Activated CD4-positive, alpha-beta T cell treated with anti-CD3 and anti-CD28 coated beads, Interleukin-2, Interleukin-4, amounts not matched to agents 100 ng/mL and 50 ng/mL, durations not matched to agents 16 hours and 8 hours (primary cell): ENCODE results near the gene HOXB3.
"Not testable (repeated sequence)": the region's sequence is repeated elsewhere in the genome, so short reads cannot be mapped to it uniquely, and the experiment has no call there.

Experiments
- DNase-seq: peaks from one replicate; pipeline ENCODE4 v3.0.0-alpha.2; 2020; ENCODE audit warnings: low spot score

The HOXB3 gene

DNA sequence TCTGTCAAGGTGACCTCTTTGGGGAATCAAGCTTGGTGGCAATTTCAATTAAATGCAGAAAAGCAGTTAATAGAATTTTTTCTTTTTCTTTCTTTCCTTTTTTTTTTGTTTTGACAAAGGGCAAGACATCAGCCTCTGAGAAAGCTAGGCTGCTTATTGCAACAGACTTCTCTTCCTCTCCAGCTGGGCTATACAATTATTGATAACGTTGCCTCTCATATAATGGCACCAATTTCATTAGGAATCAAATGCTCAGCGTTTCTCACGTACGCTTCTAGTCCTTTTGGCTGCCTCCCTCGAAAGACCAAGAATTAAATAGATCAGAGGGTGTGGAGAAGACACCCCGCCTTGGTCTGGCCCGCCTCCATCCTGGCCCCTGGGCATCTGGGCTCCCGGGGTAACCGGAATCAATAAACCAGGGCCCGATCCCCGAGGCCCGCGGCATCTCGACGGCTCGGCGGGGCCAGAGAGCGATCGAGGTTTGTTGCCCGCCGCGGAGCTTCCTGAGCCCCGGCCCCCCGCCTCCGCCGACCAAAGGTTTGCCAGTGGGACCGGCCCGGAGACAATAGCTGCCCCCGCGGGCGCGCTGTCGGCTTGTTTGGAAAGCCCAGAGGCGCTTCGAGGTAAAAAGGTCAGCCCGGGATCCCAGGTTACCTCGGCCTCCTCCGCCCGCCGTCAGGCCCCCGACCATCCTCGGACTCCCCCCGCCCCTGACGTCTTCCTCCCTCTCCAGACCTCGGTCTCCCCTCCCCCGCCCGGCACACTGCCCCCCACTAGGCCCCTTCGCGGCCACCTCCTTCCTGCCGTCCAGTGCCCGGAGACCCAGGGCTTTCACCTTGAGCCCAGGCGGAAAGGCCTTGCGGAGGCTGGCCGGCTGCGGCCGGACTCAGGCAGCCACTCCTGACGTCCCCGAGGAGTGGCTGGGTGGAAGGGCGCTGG, 63.2 kb downstream of the HOXB3 start:
- no peak for DNase-seq

DNA sequence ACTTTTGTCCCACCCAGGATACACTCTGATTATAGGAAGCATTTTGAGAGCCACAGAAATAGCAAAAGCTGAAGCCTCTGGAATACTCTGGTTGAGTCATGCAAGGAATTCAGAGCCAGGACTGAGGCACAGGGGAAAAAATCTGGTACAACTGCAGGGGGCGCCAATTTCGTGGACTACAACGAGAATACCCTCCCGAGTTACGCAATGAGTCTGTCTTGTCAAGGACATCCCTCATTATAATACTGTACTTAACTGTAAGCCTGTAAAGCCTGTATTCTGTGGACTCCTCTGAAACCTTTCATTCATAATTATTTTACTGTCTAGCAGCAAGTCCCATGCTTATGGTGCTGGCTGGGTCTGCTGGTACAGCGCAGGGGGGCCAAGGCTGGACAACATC, 67.0 kb downstream of the HOXB3 start:
- DNase-seq, result no peak

DNA sequence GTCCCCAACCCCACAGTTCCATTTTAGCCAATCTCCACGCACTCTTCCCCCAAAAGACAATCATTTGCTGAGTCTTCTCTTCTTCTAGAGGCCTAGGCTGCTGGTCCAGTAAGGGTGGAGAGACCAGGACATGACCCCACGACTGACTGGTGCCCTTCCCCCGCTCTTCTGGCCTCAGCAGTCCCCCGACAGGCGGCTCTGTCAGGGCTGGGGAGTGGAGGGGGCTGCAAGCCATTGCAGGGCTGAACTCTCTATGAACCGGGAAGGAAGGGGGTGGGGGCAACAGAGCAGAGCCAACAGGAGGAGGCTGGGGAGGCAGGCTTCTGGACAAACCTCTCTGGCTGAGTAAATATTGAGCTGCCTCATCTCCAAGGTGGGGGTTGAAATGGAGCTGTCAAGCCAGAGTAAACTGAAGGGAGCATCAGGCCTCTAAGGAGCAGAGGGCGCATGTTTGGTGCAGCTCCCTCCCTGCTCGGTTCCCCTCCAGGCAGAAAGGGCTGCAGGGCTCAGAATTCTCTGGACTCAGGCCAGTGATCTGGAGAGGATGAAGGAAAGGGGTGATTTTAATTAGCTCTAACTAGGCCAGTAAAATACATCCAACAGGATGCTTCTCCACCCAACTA, 67.9 kb downstream of the HOXB3 start:
- no peak for DNase-seq

DNA sequence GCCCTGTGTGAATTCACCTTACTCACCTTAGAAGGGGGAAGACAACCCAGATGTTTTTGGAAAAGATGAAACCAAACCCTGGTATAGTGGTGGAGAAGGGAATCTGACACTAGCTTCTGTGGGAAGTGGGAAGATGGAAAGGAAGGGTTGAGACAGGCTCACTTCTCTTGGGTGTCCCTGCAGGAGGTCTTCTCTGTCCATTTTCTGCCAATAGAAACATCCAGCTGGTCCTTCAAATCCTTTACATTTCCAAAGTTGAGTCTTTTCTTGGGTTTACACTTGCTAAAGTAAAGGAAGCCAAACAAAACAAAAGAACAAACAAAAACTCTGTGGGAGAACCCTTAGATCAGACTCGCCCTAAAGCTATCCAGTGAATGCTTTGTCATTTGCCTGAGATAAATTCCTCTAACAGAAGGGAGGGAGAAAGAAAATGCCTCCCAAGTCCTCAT, 69.4 kb downstream of the HOXB3 start:
- no peak for DNase-seq

DNA sequence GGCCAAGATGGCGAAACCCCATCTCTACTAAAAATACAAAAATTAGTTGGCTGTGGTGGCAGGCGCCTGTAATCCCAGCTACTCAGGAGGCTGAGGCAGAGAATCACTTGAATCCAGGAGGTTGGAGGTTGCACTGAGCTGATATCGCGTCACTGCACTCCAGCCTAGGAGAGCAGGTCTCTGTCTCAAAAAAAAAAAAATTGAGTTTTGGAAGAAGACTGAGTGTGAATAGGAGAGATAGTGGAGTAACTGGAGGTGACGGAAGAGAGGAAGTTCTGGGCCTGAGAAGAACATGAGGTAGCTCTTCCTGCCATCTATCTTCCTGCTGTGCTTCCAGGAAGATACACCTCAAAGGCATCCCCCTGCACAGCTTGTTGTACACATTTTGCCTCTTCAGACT, 70.6 kb downstream of the HOXB3 start:
- no peak for DNase-seq

DNA sequence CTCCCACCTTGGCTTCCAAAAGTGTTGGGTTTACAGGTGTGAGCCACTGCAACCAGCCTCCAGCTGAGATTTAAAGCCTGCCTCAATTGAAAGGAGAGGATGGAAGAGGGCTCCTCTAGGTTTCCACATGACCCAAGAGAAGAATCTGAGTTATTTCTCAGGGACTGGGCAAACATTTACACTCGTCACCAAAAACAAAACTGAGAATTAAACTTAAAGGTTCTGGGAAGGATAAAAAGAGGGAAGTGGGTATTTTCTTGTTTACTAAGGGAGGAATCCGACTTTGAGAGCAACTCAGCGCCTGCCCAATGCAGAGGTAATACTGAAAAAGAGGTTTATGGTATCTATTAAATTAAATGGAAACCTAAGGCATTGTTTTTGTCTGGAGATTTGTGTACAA, 72.6 kb downstream of the HOXB3 start:
- no peak for DNase-seq

DNA sequence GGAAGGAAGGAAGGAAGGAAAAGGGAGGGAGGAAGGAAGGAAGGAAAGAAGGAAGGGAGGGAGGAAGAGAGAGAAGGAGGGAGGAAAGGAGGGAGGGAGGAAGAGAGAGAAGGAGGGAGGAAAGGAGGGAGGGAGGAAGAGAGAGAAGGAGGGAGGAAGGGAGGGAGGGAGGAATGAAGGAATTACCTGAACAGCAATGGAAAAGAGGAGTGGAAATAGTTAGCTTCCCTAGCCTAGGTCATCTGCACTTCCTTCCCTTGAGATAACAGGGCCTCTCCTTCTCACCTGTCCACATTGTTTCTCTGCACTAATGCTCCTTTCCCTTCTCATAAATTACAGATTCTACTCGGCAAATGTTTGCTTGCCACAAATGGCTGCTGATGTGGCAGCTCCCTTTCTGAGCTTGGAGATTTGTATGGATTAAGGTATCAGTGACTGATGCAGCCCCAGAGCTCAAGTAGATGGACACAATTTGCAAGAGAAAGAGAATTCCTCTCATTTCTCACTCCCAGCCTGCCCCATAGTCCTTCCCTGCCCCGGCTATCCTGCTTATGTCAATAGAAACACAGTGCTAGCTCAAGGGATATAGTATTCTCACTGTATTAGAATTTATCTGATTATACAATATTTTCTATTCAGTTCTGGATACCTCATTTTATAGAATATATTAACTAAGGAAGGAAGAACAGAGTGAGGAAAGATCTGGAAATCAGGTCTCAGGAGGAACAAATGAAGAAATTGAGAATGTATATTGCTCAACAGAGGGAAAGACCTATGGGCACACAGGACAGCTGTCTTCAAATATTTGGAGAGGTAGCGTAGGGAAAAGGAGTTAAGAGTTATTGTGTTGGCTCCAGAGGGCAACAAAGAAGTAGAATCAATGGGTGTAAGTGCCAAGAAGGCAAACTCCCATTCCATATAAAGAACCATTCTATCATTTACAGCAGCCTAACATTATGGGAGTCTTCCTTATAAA, 73.8 kb downstream of the HOXB3 start:
- no peak for DNase-seq

DNA sequence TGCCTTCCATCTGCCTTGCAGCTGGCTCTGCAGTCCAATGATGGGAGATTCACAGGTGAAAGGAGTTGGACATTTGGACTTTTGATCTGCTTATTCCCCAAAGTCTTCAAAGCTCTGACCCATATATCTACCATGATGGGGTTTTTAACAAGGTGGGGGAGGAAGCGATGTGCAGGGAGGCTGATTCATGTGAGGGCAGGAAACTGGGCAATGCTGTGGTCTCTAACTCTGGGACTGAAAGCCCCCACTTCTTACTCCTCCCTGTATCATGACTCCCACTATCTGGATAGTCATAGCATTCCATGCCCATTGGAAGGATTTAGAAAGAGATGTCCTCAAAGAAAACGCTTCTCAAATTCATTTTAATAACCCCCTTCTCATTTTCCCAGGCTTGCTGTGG, 75.6 kb downstream of the HOXB3 start:
- DNase-seq, result no peak

DNA sequence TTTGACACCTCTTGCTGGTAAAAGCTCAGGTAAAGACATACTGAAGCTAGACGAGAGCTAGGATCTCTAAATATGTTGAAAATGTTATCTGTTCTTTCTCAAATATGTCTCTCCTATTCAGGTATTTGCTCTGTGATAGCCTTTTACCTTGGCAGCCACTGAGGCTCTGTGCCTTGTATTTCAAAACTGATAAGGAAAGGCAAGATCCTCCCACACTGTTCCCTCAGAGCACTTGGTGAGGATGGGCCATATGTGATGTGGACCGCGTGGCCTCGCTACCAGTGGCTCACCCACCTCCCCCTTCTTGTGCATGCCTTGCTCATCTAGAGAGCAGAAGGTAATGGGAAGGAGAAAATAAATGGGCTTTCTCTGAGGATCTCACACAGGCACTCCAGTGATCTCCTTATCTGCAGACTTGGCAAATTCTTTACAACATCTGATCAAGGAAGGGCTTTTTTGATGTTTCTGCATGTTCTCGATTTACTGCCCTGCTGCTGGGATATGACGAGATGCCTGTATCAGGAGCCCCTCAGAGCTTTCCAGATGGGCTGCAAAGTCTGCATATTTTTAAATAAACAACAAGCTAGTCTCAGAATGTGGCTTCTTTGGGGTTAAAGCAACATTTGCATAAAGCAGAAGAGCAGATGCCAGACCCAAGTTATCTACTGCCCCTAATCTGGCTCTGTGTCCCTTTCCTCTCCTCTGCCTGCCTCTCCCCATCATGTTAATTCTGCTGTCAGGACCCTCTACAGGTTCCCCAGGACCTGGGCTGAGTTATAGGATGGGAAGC, 76.2 kb downstream of the HOXB3 start:
- DNase-seq, result no peak

DNA sequence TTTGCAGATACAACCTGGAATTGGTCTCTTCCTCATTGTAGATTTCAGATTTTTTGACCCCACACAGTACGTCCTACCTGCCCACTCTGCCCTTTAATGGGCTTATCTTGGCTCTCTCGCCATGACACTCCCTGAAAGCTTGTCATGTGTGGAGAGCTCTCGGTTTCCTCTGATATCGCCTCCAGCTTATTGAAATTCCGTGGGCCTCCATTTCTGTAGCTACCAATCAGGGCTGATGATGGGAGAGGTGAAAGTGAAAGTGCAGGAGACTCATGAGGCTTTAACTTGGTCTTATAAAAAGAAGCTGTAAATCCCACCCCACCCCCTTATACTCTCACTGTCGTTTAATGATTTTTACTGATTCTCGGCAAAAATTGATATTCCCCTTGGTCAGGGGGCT, 76.9 kb downstream of the HOXB3 start:
- no peak for DNase-seq

DNA sequence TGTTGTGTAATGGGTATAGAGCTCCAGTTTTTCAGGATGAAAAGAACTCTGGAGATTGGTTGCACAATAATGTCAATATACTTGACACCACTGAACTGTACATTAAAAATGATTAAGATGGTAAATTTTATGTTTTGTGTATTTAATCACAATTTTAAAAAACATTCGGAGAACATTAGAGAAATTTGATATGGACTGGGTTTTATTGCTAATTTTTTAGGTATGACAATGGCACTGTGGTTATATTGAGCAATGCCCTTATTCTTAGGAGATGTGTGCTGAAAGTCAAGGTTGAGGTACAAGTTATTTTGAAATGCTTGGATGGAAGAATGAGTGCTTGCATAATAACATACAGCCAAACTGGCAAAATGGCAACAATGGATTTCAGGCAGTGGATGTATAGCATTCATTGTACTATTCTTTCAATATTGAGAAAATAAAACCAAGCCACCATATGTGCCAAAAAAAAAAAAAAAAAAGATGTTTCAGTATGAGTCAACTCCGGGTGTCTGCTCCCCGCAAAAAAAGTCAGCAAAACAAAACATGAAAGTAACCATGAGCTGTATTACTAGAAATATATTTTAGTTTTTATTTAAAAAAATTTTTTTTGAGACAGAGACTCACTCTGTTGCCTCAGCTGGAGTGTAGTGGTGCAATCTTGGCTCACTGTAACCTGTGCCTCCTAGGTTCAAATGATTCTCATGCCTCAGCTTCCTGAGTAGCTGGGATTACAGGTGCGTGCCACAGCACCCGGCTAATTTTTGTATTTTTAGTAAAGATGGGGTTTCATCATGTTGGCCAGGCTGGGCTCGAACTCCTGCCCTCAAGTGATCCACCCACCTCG, 79.1 kb downstream of the HOXB3 start:
- DNase-seq, result peak; percentile 57

DNA sequence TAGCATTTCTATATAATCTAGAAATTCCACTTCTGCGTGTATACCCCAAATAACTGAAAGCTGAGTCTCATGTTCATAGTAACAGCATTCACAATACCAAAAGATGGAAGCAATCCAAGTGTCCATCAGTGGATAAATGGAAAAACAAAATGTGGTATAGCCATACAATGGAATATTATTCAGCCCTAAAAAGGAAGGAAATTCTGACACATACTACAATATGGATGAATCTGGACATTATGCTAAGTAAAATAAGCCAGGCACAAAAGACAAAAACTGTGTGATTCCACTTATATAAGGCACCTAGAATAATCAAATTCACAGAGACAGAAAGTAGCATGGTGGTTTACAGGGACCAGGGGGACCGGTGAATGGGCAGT, 79.7 kb downstream of the HOXB3 start:
- no peak for DNase-seq

DNA sequence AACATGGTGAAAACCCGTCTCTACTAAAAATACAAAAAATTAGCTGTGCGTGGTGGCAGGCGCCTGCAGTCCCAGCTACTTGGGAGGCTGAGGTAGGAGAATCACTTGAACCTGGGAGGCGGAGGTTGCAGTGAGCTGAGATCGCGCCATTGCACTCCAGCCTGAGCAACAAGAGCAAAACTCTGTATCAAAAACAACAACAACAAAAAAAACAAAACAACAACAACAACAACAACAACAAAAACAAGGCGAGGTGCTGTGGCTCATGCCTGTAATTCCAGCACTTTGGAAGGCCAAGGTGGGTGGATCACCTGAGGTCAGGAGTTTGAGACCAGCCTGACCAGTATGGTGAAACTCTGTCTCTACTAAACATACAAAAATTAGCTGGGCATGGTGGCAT, 80.3 kb downstream of the HOXB3 start:
- not testable (repeated sequence) for DNase-seq

DNA sequence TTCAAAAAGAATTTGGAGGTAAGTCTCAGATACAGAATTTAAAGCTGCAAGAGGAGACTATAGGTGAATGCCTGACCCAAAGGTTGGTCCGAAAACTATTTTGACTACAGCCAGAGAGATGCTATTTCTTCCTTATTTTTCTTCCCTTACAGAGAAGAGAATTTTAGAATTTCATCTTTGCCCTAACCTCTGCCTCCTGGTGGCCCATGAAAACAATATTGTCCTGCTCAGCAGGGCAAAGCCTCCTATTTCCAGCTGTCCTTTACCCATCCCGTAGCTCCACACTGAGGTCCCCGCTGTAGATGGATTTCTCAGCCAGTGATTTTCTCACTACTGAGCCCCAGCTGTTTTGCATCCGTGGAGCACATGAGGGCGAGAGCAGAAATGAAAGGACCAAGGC, 83.8 kb downstream of the HOXB3 start:
- no peak for DNase-seq

DNA sequence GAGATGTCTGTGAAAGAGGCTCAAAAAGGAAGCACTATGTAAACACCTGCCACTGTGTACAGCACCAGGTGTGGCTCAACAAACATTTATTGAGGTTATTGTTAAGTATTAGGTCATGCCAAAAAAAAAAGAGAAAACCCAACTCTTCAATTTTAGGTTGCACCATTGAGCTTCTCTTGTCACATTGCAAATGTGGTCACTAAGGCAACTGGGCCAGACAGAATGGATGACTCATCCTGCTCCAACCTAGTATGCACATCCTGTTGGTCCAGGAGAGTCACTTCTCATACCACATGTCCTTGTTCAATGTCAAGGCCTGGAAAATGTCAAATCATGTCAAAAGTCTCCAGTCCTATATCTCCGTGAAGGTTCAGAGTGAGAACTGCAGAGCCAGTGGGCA, 84.3 kb downstream of the HOXB3 start:
- peak; percentile 85 for DNase-seq

DNA sequence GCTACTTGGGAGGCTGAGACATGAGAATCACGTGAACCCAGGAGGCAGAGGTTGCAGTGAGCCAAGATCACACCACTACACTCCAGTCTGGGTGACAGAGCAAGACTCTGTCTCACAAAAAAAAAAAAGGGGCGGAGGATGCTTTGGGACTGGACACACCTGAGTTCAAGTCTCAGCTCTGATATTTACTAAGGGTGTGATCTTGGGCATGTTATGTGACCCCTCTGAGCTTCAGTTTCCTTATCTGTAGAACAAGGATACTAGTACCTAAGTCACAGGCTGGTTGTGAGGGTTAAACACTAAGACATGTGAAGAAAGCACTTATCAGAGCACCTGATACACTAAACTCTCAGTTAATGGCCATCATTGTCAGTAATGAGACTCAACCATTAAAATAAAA, 85.1 kb downstream of the HOXB3 start:
- no peak for DNase-seq

DNA sequence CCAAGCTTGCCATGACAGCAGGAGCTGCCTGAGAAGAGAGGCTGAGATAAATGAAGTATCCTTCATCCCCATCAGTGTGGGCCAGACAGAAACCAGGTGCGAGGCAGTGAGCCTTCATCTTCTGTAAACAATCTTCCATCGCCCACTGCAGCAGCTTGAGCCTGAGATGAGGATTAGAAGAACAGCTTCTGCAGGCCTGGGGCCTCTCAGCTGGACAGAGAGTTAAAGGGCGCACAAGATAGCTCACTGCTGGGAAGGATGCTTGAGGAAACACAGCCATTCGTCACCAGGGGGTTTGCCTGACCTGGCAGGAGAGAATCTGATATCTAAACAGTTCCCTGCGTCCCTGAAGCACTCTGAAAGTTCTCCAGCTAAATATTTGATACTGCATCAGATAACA, 86.3 kb downstream of the HOXB3 start:
- DNase-seq, result no peak

DNA sequence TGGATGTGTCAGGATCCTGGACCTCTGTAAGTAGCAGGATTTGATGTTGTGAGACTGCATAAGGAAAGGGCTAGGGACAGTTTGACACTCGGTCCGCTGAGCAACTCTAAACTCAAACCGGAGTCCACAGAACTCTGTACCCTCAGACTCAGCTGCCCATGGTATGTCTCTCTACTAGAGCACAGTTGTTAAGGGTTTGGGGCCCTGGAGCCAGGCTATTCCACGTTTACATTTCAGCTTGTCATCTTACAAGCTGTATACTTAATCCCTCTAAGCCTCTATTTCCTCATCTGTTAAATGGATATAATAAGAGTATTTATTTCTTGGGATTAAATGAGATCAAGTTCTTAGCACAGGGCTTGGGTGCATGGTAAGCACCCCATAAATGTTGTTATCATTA, 87.1 kb downstream of the HOXB3 start:
- DNase-seq, result no peak

DNA sequence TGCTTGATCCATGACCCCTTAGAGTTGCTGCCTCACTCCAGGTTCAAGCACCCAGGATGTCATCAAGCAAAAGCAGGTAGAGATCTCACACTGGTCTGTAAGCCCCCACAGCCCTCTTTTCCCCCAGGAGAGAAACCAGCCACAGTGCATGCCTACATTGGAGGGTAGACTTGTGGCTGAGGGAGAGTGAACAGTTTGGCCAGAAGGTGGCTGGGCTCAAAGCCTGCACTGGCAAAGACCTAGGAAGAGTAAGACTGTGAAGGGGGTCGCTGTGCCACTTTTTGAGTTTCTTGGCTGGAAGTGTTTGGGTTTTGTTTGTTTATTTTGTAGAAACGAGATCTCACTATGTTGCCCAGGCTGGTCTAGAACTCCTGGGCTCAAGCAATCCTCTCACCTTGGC, 87.7 kb downstream of the HOXB3 start:
- no peak for DNase-seq
